Measurements from ENCODE around the gene IL17D. TPM values are rescaled to one million over a fixed set of nuclear protein-coding genes. Genes with fewer than 3 reads are reported as not detected.

Gene IL17D
- total and polyA plus RNA-seq, 7 donors = 1.0 to 78.9 (median 7.7) TPM

GRCh38 chr13:20666948-20667347 is 36.6 kb upstream of the IL17D start:
- DNase-seq = no peak
- Histone ChIP-seq H3K4me1 (no peaks in the 10 kb centered on the region), H3K4me3 (no peak overlapping the region), H3K27me3 (ENCODE audit: insufficient read depth in 3 of 3, low read length in 2 of 3) (no peaks in the 10 kb centered on the region), H3K9me3 (no peaks in the 10 kb centered on the region), H3K36me3 (ENCODE audit: insufficient read depth in 1 of 2, low read depth in 1 of 2) (peaks cover 0 to 33% of the 10 kb centered on the region in 2 donors), H3K27ac (no peak overlapping the region)
- 88 to 96% (median 91%) methylated on average over 4 of the region's 4 CpGs for WGBS, 3 donors
- intact Hi-C loops (cut with DNase I) = no loop called here
- ATAC-seq = no peak
- TF ChIP-seq CTCF (IDR thresholded peaks at IDR 0.05) = no peak

- H3K9me3 ChIP-seq = no peaks in the 10 kb centered on the region
- peaks cover 0 to 36% of the 10 kb centered on the region in 2 donors for H3K36me3 ChIP-seq (ENCODE audit: insufficient read depth in 1 of 2, low read depth in 1 of 2)
- intact Hi-C loops (cut with DNase I) = no loop called here
- no peak for TF ChIP-seq CTCF (IDR thresholded peaks at IDR 0.05)
- no peak overlapping the region for H3K27ac ChIP-seq
- H3K4me3 ChIP-seq = no peak overlapping the region
- H3K27me3 ChIP-seq (ENCODE audit: insufficient read depth in 3 of 3, low read length in 2 of 3) = no peaks in the 10 kb centered on the region
- DNase-seq (no peak), ATAC-seq (no peak)
- 70 to 79% (median 70%) methylated on average over 4 of the region's 4 CpGs for WGBS, 3 donors
- no peaks in the 10 kb centered on the region for H3K4me1 ChIP-seq
Observed at GRCh38 chr13:20667857-20668437, 35.6 kb upstream of the IL17D start.

- intact Hi-C loops (cut with DNase I) = no loop called here
- Histone ChIP-seq H3K36me3 (ENCODE audit: insufficient read depth in 1 of 2, low read depth in 1 of 2) (peaks cover 0 to 37% of the 10 kb centered on the region in 2 donors), H3K4me1 (no peaks in the 10 kb centered on the region), H3K27me3 (ENCODE audit: insufficient read depth in 3 of 3, low read length in 2 of 3) (no peaks in the 10 kb centered on the region), H3K4me3 (no peak overlapping the region), H3K9me3 (no peaks in the 10 kb centered on the region), H3K27ac (no peak overlapping the region)
- TF ChIP-seq CTCF (IDR thresholded peaks at IDR 0.05) = no peak
- ATAC-seq (no peak), DNase-seq (no peak)
- 83 to 94% (median 88%) methylated on average over 5 of the region's 5 CpGs for WGBS, 3 donors
Observed at GRCh38 chr13:20669162-20669561, 34.3 kb upstream of the IL17D start.

- Histone ChIP-seq H3K27ac (no peak overlapping the region), H3K9me3 (no peaks in the 10 kb centered on the region), H3K27me3 (ENCODE audit: insufficient read depth in 3 of 3, low read length in 2 of 3) (no peaks in the 10 kb centered on the region), H3K4me1 (no peaks in the 10 kb centered on the region), H3K36me3 (ENCODE audit: insufficient read depth in 1 of 2, low read depth in 1 of 2) (peaks cover 0 to 48% of the 10 kb centered on the region in 2 donors), H3K4me3 (no peak overlapping the region)
- no peak for TF ChIP-seq CTCF (IDR thresholded peaks at IDR 0.05)
- 89 to 96% (median 90%) methylated on average over 1 of the region's 1 CpG for WGBS, 3 donors
- no peak for DNase-seq
- no peak for ATAC-seq
- intact Hi-C loops (cut with DNase I) = no loop called here
Observed at GRCh38 chr13:20671789-20672188, 31.7 kb upstream of the IL17D start.

- TF ChIP-seq CTCF (IDR thresholded peaks at IDR 0.05) = no peak
- 56 to 76% (median 57%) methylated on average over 2 of the region's 2 CpGs for WGBS, 3 donors
- no peak for DNase-seq
- Histone ChIP-seq H3K4me3 (no peak overlapping the region), H3K9me3 (no peaks in the 10 kb centered on the region), H3K36me3 (ENCODE audit: insufficient read depth in 1 of 2, low read depth in 1 of 2) (peaks cover 0 to 49% of the 10 kb centered on the region in 2 donors), H3K4me1 (no peaks in the 10 kb centered on the region), H3K27ac (no peak overlapping the region), H3K27me3 (ENCODE audit: insufficient read depth in 3 of 3, low read length in 2 of 3) (no peaks in the 10 kb centered on the region)
- intact Hi-C loops (cut with DNase I) = no loop called here
- ATAC-seq = no peak
Observed at GRCh38 chr13:20672772-20673171, 30.7 kb upstream of the IL17D start.
